AG10803 (cell line): Measurements from ENCODE around the gene EML3.
A peak's percentile ranks its signal among the peaks of the same experiment; 100 is the strongest.
"Not testable (repeated sequence)": the region's sequence is repeated elsewhere in the genome, so short reads cannot be mapped to it uniquely, and the experiment has no call there.

Experiments used
- DNase-seq: peaks from one replicate; pipeline ENCODE4 v3.0.0; 2010; ENCODE audit warnings: low read depth
- H3K4me3 ChIP-seq: 2 replicates; pipeline ENCODE4 v1.5.1; 2011; ENCODE audit warnings: mild to moderate bottlenecking, low read length, control low read depth
- CTCF ChIP-seq: conservative IDR thresholded peaks from 2 replicates; pipeline ENCODE4 v1.5.1; 2011; ENCODE audit warnings: mild to moderate bottlenecking, low read length, control low read depth, inconsistent platforms

Gene EML3

GRCh38 chr11:62566247-62566646, 46.3 kb downstream of the EML3 start:
- no peak for TF ChIP-seq CTCF
- no peak for DNase-seq
- no peak overlapping the region for H3K4me3 ChIP-seq

GRCh38 chr11:62565100-62565802, 47.3 kb downstream of the EML3 start:
- no peak for DNase-seq
- no peak for TF ChIP-seq CTCF

GRCh38 chr11:62561677-62562230, 50.8 kb downstream of the EML3 start:
- not testable (repeated sequence) for H3K4me3 ChIP-seq, DNase-seq

More at GRCh38 chr11:62565100-62565802, 47.3 kb downstream of the EML3 start:
- no peak overlapping the region for H3K4me3 ChIP-seq

GRCh38 chr11:62560566-62561103, 51.9 kb downstream of the EML3 start:
- TF ChIP-seq CTCF: peak; percentile 95
- no peak overlapping the region for H3K4me3 ChIP-seq
- DNase-seq: peak; percentile 99

- DNase-seq, H3K4me3 ChIP-seq: not testable (repeated sequence)
Measured at GRCh38 chr11:62559626-62560025, 52.9 kb downstream of the EML3 start.

- H3K4me3 ChIP-seq: no peak overlapping the region
- DNase-seq: no peak
- no peak for TF ChIP-seq CTCF
Measured at GRCh38 chr11:62559204-62559603, 53.4 kb downstream of the EML3 start.

- H3K4me3 ChIP-seq: no peak overlapping the region
- TF ChIP-seq CTCF: no peak
- DNase-seq: no peak
Measured at GRCh38 chr11:62558669-62559068, 53.9 kb downstream of the EML3 start.

GRCh38 chr11:62556875-62557631, 55.5 kb downstream of the EML3 start:
- no peak for DNase-seq
- no peak overlapping the region; the same call in 1 of the 2 replicates for H3K4me3 ChIP-seq
- no peak for TF ChIP-seq CTCF
